ENCODE data around the gene ELK1. TPM values are rescaled to one million over a fixed set of nuclear protein-coding genes. Genes with fewer than 3 reads are reported as not detected.
"Not testable (repeated sequence)": the region's sequence is repeated elsewhere in the genome, so short reads cannot be mapped to it uniquely, and the experiment has no call there.

Gene ELK1
- total and polyA plus RNA-seq, 2 of the 4 experiments (the other 2 are of a cell fraction), result 10.0 to 24.3 TPM

GRCh38 chrX:47674776-47675175, 24.4 kb upstream of the ELK1 start:
- no peak overlapping the region for H4K8ac ChIP-seq (ENCODE audit: low read depth in 2 of 2, low read length in 2 of 2)
- DNase-seq, result no peak
- no peak overlapping the region for H2BK15ac ChIP-seq (ENCODE audit: low read depth, low read length)
- WGBS, 2 experiments (ENCODE audit: extremely low coverage in 2 of 2, insufficient read length in 1 of 2), result no CpG with 5 or more reads among the region's 5 CpGs
- H3K27ac ChIP-seq (ENCODE audit: insufficient read depth, low read length), result no peak overlapping the region
- H3K27me3 ChIP-seq (ENCODE audit: control insufficient read depth, insufficient read depth, low read length), result peaks cover 4% of the 10 kb centered on the region
- no peaks in the 10 kb centered on the region for H3K4me1 ChIP-seq (ENCODE audit: control insufficient read depth, insufficient read depth, low read length)
- no peak overlapping the region for H4K91ac ChIP-seq (ENCODE audit: insufficient read depth, low read depth, low read length)
- H4K5ac ChIP-seq (ENCODE audit: low read depth, low read length), result no peak overlapping the region
- dilution Hi-C loops (cut with HindIII; ENCODE audit: low sequenced_read_pairs, unreplicated experiment), result no loop called here
- no peak overlapping the region for H2AK9ac ChIP-seq (replicated peaks; ENCODE audit: low read depth, low read length, poor library complexity)
- no peaks in the 10 kb centered on the region for H3K9me3 ChIP-seq (ENCODE audit: control insufficient read depth, insufficient read depth, low read length)
- H3K4me3 ChIP-seq (ENCODE audit: insufficient read depth, low read depth, low read length), result no peak overlapping the region
- H3K18ac ChIP-seq (ENCODE audit: low read depth, low read length), result no peak overlapping the region
- H3K4ac ChIP-seq (ENCODE audit: low read depth, low read length), result no peak overlapping the region
- no peak for TF ChIP-seq RAD21 (IDR thresholded peaks at IDR 0.05; ENCODE audit: low read length)
- TF ChIP-seq MXI1 (IDR thresholded peaks at IDR 0.05; ENCODE audit: borderline replicate concordance, low read depth, low read length), result no peak
- no peak for TF ChIP-seq BHLHE40 (IDR thresholded peaks at IDR 0.05; ENCODE audit: low read depth, low read length)
- no peak for TF ChIP-seq FOS (IDR thresholded peaks at IDR 0.05; ENCODE audit: low read depth, low read length)
- H3K9me1 ChIP-seq (ENCODE audit: insufficient read depth, low read length), result no peaks in the 10 kb centered on the region
- intact Hi-C loops (cut with micrococcal nuclease), result no loop called here
- H3K14ac ChIP-seq (replicated peaks; ENCODE audit: low read depth, low read length), result no peak overlapping the region
- POLR2A ChIA-PET (ENCODE audit: unreplicated experiment), result no interaction called here
- in situ Hi-C loops (cut with MboI; ENCODE audit: low sequenced_read_pairs), result no loop called here
- H2BK120ac ChIP-seq (ENCODE audit: low read depth, low read length), result no peak overlapping the region
- H3K9ac ChIP-seq (ENCODE audit: low read depth, low read length), result no peak overlapping the region
- CTCF ChIA-PET, result no interaction called here
- H2AK5ac ChIP-seq (ENCODE audit: low read depth, low read length), result no peak overlapping the region
- H3K23ac ChIP-seq (ENCODE audit: low read depth, low read length), result no peak overlapping the region
- ATAC-seq (ENCODE audit: low read depth), result no peak
- H3K36me3 ChIP-seq (ENCODE audit: control insufficient read depth, insufficient read depth, low read length), result no peaks in the 10 kb centered on the region
- no peaks in the 10 kb centered on the region for H3K79me1 ChIP-seq (ENCODE audit: low read depth in 1 of 2, low read length in 2 of 2)
- BruUV-seq (replicated peaks), result no TSS peak
- no peak overlapping the region for H3K4me2 ChIP-seq (ENCODE audit: low read depth, low read length)
- no peak overlapping the region for H2BK5ac ChIP-seq (ENCODE audit: low read depth, low read length, poor library complexity, severe bottlenecking)
- no peak overlapping the region for H2AFZ ChIP-seq (replicated peaks; ENCODE audit: low read length, poor library complexity)
- H2BK20ac ChIP-seq (ENCODE audit: low read depth, low read length), result no peak overlapping the region
- no peak overlapping the region for H3K56ac ChIP-seq (ENCODE audit: extremely low read depth, insufficient read depth, low read length)
- H4K20me1 ChIP-seq (ENCODE audit: insufficient read depth, low read length), result no peaks in the 10 kb centered on the region

DNA sequence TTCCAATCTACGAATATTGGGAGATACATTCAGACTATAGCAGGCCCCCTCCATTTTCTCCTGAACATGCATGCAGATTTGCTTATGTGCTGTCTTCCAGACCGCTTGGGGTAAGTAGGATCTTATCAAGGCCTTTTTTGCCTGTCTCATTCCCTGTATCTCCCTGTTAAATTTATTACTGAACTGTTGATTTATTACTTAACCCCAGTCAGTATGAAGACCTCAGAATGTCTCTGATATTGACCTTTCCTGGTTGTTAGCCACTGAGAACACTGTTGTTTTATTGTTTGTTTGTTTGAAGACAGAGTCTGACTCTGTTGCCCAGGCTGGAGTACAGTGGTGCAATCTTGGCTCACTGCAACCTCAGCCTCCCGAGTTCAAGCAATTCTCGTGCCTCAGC, 15.4 kb upstream of the ELK1 start:
- H3K4ac ChIP-seq (ENCODE audit: low read depth, low read length); H2AK5ac ChIP-seq (ENCODE audit: low read depth, low read length); H3K9me3 ChIP-seq (ENCODE audit: control insufficient read depth, insufficient read depth, low read length); H3K9me1 ChIP-seq (ENCODE audit: insufficient read depth, low read length); H3K9ac ChIP-seq (ENCODE audit: low read depth, low read length); in situ Hi-C loops (cut with MboI; ENCODE audit: low sequenced_read_pairs); H3K27me3 ChIP-seq (ENCODE audit: control insufficient read depth, insufficient read depth, low read length); H2BK15ac ChIP-seq (ENCODE audit: low read depth, low read length); H2AK9ac ChIP-seq (replicated peaks; ENCODE audit: low read depth, low read length, poor library complexity); H4K91ac ChIP-seq (ENCODE audit: insufficient read depth, low read depth, low read length); H3K56ac ChIP-seq (ENCODE audit: extremely low read depth, insufficient read depth, low read length); H2AFZ ChIP-seq (replicated peaks; ENCODE audit: low read length, poor library complexity); CTCF ChIA-PET; H3K14ac ChIP-seq (replicated peaks; ENCODE audit: low read depth, low read length); H3K36me3 ChIP-seq (ENCODE audit: control insufficient read depth, insufficient read depth, low read length); ATAC-seq (ENCODE audit: low read depth); H4K5ac ChIP-seq (ENCODE audit: low read depth, low read length); H3K27ac ChIP-seq (ENCODE audit: insufficient read depth, low read length); H2BK5ac ChIP-seq (ENCODE audit: low read depth, low read length, poor library complexity, severe bottlenecking); H3K18ac ChIP-seq (ENCODE audit: low read depth, low read length); H4K20me1 ChIP-seq (ENCODE audit: insufficient read depth, low read length); intact Hi-C loops (cut with micrococcal nuclease); H3K23ac ChIP-seq (ENCODE audit: low read depth, low read length); H3K4me2 ChIP-seq (ENCODE audit: low read depth, low read length); H2BK20ac ChIP-seq (ENCODE audit: low read depth, low read length); dilution Hi-C loops (cut with HindIII; ENCODE audit: low sequenced_read_pairs, unreplicated experiment); H2BK120ac ChIP-seq (ENCODE audit: low read depth, low read length); DNase-seq; H3K4me1 ChIP-seq (ENCODE audit: control insufficient read depth, insufficient read depth, low read length); H3K79me1 ChIP-seq (ENCODE audit: low read depth in 1 of 2, low read length in 2 of 2); BruUV-seq (replicated peaks); POLR2A ChIA-PET (ENCODE audit: unreplicated experiment); H3K4me3 ChIP-seq (ENCODE audit: insufficient read depth, low read depth, low read length); H4K8ac ChIP-seq (ENCODE audit: low read depth in 2 of 2, low read length in 2 of 2): not testable (repeated sequence)
- WGBS, 2 experiments (ENCODE audit: extremely low coverage in 2 of 2, insufficient read length in 1 of 2), result no CpG with 5 or more reads among the region's 4 CpGs

Measured in IMR-90 (cell line).